ENCODE measurements around the gene RPS14. TPM values are rescaled to one million over a fixed set of nuclear protein-coding genes. Genes with fewer than 3 reads are reported as not detected.
A peak's percentile ranks its signal among the peaks of the same experiment; 100 is the strongest.

Gene RPS14
- total RNA-seq, 4 donors from 2014 or later: 1,098 to 4,026 (median 2,484) TPM

- Histone ChIP-seq H3K27ac (peak overlapping the region in 1 of 4 donors; percentile 5), H3K27me3 (no peaks in the 10 kb centered on the region), H3K4me3 (no peak overlapping the region), H3K4me1 (peaks cover 6 to 30% (median 22%) of the 10 kb centered on the region in 3 donors), H3K36me3 (peaks cover 18 to 77% (median 31%) of the 10 kb centered on the region in 3 donors), H3K9me3 (no peaks in the 10 kb centered on the region)
- DNase-seq: no peak
- TF ChIP-seq POLR2A (IDR thresholded peaks at IDR 0.05) (no peak), CTCF (IDR thresholded peaks at IDR 0.05) (no peak)
- WGBS, 2 donors: 83% methylated on average over 8 of the region's 10 CpGs
- intact Hi-C loops (cut with DNase I): no loop called here
Observed at GRCh38 chr5:150404535-150404934, 45.0 kb downstream of the RPS14 start.

- peaks cover 18 to 81% (median 32%) of the 10 kb centered on the region in 3 donors for H3K36me3 ChIP-seq
- TF ChIP-seq POLR2A (IDR thresholded peaks at IDR 0.05) (no peak), CTCF (IDR thresholded peaks at IDR 0.05) (no peak)
- no peak overlapping the region for H3K27ac ChIP-seq
- 53 to 68% methylated on average over 4 of the region's 5 CpGs for WGBS, 2 donors
- H3K9me3 ChIP-seq: no peaks in the 10 kb centered on the region
- DNase-seq: no peak
- intact Hi-C loops (cut with DNase I): no loop called here
- peaks cover 6 to 27% (median 19%) of the 10 kb centered on the region in 3 donors for H3K4me1 ChIP-seq
- no peak overlapping the region for H3K4me3 ChIP-seq
- no peaks in the 10 kb centered on the region for H3K27me3 ChIP-seq
Observed at GRCh38 chr5:150404121-150404520, 45.4 kb downstream of the RPS14 start.

- Histone ChIP-seq H3K27ac (no peak overlapping the region), H3K36me3 (peaks cover 18 to 93% (median 32%) of the 10 kb centered on the region in 3 donors), H3K4me3 (no peak overlapping the region), H3K27me3 (no peaks in the 10 kb centered on the region), H3K9me3 (no peaks in the 10 kb centered on the region), H3K4me1 (peaks cover 2 to 15% (median 7%) of the 10 kb centered on the region in 3 donors)
- WGBS, 2 donors: 93 to 95% methylated on average over 6 to 8 of the region's 12 CpGs
- intact Hi-C loops (cut with DNase I): no loop called here
- no peak for DNase-seq
- TF ChIP-seq CTCF (IDR thresholded peaks at IDR 0.05) (no peak), POLR2A (IDR thresholded peaks at IDR 0.05) (no peak)
Observed at GRCh38 chr5:150402901-150403342, 46.6 kb downstream of the RPS14 start.

GRCh38 chr5:150402229-150402773 lies 47.2 kb downstream of the RPS14 start:
- 57% methylated on average over 1 to 4 of the region's 4 CpGs for WGBS, 2 donors
- H3K36me3 ChIP-seq: peaks cover 18 to 99% (median 32%) of the 10 kb centered on the region in 3 donors
- intact Hi-C loops (cut with DNase I): no loop called here
- H3K27me3 ChIP-seq: no peaks in the 10 kb centered on the region
- peaks cover 0 to 9% (median 2%) of the 10 kb centered on the region in 3 donors for H3K4me1 ChIP-seq
- DNase-seq: no peak
- no peaks in the 10 kb centered on the region for H3K9me3 ChIP-seq
- no peak for TF ChIP-seq POLR2A (IDR thresholded peaks at IDR 0.05)
- no peak for TF ChIP-seq CTCF (IDR thresholded peaks at IDR 0.05)
- H3K27ac ChIP-seq: no peak overlapping the region
- no peak overlapping the region for H3K4me3 ChIP-seq

GRCh38 chr5:150401376-150402228 lies 47.9 kb downstream of the RPS14 start:
- no peak for TF ChIP-seq CTCF (IDR thresholded peaks at IDR 0.05)
- TF ChIP-seq POLR2A (IDR thresholded peaks at IDR 0.05): no peak
- Histone ChIP-seq H3K36me3 (peaks cover 19 to 100% (median 32%) of the 10 kb centered on the region in 3 donors), H3K4me3 (no peak overlapping the region), H3K4me1 (peaks cover 0 to 3% (median 0%) of the 10 kb centered on the region in 3 donors), H3K9me3 (no peaks in the 10 kb centered on the region), H3K27me3 (no peaks in the 10 kb centered on the region), H3K27ac (no peak overlapping the region)
- DNase-seq: no peak
- intact Hi-C loops (cut with DNase I): no loop called here
- WGBS, 2 donors: 71 to 85% methylated on average over 6 to 11 of the region's 11 CpGs

Data from esophagus squamous epithelium (tissue), 5 donors.